H54 (cell line): Measurements from ENCODE around the gene HNRNPLL.

Source experiments
- DNase-seq: peaks from one replicate; pipeline ENCODE4 v3.0.0; 2011; ENCODE audit warnings: low spot score, mixed read lengths; ENCODE audit not compliant: insufficient read length
- FAIRE-seq: peaks from 3 replicates; lab custom pipeline; 2011; peaks lifted over from hg19 to GRCh38; lab: Jason Lieb, UNC
- POLR2A ChIP-seq: IDR thresholded peaks from 2 replicates; pipeline ENCODE4 v1.6.1; 2011; ENCODE audit warnings: low read depth, mild to moderate bottlenecking, low read length

HNRNPLL gene

DNA sequence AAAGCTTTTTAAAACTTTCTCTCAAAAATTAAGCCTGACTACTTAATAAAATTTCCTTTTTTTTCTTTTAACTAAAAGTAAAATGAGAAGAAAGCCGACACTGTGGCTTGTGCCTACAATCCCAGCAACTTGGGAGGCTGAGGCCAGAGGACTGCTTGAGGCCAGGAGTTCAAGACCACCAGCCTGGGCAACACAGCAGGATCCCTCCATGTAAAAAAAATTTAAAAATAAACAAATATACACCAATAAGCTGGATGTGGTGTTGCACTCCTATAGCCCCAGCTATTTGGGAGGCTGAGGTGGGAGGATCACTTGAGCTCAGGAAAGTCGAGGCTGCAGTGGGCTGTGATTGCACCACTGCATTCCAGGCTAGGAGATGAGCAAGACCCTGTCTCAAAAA lies 37.4 kb downstream of the HNRNPLL start:
- no peak for TF ChIP-seq POLR2A
- no peak for DNase-seq
- FAIRE-seq: no peak

DNA sequence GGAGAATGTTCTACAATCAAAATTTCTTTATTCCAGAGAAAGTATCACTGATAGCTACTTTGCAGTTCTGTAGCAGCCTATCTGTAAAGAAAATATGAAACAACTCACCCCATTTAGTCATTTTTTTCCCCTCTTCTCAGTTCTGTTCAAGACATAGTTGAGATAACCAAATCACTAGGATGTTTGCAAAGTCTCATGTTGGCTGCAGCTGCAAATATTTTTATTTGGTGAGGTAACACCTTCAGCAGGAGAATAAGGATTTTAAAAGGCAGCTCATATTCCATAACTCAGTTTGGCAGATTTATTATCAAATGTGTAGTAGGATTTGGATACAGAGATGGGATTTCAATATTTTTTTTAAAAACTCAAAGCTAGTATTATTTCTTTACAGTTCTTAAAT lies 41.0 kb downstream of the HNRNPLL start:
- FAIRE-seq: no peak
- TF ChIP-seq POLR2A: no peak
- no peak for DNase-seq

DNA sequence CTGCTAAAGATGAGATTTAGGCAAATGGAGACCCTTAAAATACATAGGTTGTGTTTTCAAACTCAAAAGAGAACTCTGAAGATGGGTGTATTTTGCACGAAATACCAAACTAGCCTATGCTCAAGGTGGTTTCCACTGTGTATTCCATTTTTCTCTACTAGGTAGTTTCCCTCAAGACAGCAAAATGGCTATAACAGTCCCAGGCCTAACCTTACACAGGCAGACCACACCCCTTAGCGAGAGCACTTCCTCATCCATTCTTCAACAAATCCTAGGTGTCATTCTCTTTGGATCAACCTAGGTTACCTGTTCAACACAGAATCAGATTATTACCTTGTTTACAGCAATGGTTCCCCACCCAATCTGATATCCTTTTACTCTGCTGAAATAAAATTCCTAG lies 42.6 kb downstream of the HNRNPLL start:
- no peak for TF ChIP-seq POLR2A
- peak; percentile 20 for FAIRE-seq
- no peak for DNase-seq

DNA sequence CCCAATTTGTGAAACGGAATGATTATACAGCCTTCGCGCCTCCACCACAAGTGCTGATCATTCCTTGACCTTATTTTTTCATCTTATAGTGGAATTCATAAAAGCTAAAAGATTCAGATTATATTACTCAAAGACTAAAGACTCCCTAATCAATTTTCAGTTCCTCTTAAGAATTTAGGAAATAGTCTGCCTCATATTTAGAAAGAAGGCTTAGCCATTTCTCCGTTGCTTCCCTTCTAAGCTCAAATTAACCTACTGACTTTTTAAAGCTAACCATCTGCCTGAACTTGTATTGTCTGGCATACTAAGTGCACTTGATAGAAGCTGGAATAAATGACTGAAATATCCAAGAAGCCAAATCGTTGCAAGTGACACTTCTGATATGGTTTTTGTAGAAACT lies 44.7 kb downstream of the HNRNPLL start:
- no peak for FAIRE-seq
- TF ChIP-seq POLR2A: no peak
- no peak for DNase-seq

DNA sequence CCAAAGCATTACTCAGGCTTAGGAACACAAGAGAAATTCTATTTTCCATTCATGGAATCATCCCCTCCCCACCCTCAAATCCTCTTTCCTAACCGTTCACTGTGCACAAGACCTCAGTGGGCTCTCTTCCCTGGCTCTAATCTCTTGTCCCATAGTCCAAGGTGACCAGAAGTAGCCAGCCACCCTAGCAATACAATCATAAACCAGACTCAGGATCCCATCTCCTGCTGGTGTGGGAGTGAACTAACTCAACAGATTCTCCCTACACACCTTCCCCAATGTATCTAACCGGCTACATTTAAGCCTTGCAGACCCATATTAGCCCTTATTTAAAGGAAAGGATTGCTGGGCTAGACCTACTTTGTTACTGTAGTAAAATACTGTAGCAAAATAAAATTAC lies 45.5 kb downstream of the HNRNPLL start:
- no peak for TF ChIP-seq POLR2A
- no peak for DNase-seq
- FAIRE-seq: no peak

DNA sequence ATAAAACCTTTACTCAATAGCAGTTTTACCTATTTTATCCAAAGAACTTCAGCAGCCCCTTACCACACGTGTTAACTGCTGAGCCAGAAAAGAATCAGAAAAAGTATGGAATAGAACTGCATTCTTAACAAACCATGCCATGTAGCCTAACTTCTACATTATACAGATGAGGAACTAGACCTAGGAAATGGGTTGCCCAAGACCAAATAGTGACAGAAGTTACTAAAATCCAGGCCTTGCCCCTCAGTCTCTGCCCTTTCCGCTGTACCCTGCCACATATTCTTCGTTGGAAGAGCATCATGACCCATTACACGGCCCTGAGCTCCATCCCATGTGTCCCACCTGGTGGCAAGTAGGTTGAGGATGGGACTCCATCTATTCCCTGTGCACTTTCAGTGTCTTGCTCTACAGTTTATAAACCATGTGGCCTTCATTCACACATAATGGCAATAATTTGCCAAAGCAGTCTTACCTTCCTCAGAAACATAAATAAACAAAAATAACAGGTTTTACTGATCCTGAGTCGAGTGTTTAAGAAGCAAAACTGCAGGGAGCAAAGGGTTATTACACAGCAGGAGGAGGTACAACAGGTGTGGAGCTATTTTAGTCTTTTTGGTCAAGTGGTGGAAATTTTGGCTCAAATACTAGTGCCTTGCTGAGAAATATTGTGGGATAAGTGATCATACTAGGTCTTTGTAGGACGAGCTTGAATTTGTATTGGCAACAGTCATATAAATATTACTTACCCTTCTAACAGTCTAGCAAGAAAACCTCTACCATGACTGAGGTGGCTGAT lies 46.5 kb downstream of the HNRNPLL start:
- TF ChIP-seq POLR2A: no peak
- DNase-seq: no peak
- FAIRE-seq: no peak

DNA sequence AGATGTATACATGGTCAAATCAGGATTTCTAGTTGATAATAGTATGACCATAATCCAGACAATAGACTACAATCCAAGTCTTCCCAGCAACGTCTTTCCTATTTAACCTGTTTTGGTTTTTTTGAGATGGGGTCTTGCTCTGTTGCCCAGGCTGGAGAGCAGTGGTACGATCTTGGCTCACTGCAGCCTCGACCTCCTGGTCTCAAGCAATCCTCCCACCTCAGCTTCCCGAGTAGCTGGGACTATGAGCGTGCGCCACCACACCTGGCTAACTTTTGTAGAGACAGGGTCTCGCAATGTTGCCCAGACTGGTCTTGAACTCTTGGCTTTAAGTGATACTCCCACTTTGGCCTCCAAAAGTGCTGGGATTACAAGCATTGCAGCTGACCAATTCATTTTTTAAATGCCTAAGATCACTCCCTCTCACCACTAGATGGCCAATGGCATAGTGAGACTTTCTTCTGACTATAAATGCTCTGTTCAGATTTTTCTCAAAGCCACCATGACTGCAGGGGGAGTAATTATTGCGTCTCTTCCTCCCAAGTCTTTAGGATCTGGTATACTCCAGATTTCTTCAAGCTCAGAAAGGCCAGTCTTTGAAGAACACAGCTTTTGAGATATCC lies 47.6 kb downstream of the HNRNPLL start:
- no peak for TF ChIP-seq POLR2A
- peak; percentile 6 for FAIRE-seq
- DNase-seq: no peak

DNA sequence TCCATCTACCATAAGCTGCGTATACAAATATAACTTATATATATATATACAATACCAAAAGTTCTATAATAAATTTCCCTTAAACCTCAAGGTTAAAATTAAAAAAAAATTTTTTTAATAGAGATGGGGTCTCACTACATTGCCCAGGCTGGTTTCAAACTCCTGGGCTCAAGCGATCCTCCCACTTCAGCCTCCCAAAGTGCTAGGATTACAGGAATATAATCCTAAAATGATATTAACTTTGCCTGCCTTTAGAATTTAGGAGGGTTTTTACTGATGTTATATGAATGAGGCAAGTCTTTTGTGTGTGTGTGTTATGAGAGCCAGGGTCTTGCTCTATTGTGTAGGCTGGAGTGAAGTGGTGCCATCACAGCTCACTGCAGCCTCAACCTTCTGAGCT lies 49.2 kb downstream of the HNRNPLL start:
- no peak for TF ChIP-seq POLR2A
- DNase-seq (no peak), FAIRE-seq (no peak)

DNA sequence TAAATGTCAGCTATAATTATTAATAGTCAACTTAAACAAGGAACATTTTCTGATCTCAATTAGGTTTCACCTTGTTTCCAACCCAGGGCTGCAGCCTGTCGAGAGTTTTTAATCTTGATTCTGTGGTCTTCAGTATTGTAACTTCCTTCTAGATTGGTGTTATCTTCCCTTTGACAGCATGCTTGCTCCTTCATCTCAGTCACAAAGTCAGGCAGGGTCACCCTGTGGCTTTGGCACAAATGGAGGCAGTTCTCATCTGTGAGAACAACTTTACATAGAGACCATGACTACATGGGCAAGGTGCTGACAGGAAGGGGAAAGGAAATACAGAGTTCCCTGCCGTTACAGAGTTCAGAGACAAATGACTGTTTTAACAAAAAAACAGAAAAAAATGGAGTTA lies 50.5 kb downstream of the HNRNPLL start:
- DNase-seq (no peak), FAIRE-seq (no peak)
- no peak for TF ChIP-seq POLR2A

DNA sequence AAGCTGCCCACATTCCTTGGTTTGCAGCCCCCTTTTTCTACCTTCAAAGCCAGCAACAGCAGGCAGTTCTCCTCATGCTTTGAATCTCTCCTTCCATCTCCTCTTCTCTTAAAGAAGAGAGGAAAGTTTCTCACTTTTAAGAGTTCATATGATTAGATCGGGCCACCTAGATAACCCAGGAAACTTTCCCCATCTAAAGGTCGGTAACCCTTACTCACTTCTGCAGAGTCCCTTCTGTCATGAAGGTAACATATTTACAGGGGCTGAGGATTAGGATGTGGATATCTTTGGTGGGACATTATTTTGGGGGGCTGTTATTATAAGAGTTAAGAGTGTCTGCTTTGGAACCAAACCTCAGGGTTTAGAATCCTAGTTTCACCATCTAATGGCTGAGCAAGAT lies 51.0 kb downstream of the HNRNPLL start:
- TF ChIP-seq POLR2A: no peak

DNA sequence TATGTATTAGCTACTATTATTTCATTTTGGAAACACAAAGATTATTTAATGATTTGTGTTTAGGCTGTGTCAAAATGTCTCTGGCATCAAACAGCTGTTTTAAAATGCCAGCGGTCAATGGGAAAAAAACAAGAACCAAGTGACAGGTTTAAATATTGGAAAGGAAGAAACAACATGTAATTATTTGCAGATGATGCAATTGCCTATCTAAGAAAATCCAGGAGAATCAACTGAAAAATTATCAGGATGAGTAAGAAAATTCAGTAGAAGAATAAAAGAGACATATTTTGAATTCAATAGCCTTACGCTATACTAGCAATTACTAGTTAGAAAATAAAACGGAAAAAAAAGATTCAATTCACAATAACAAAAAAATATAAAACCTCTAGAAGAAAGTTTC lies 51.6 kb downstream of the HNRNPLL start:
- DNase-seq: no peak
- no peak for FAIRE-seq
- no peak for TF ChIP-seq POLR2A

More for the DNA sequence above, 51.0 kb downstream of the HNRNPLL start:
- FAIRE-seq (no peak), DNase-seq (no peak)

DNA sequence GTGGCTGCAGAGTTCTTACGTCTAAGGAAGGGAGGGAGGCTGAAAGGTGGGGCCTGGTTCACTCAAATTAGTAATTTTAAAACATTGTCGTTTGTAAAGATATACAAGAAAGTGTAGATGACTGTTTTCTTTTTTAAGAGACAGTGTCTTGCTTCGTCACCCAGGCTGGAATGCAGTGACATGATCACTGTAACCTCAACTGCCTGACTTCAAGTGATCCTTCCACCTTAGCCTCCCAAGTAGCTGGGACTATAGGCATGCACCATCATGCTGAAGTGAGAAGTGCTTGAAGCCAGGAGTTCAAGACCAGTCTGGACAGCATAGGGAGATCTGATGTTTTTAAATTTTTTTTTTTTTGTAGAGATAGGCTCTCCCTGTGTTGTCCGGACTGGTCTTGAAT lies 52.9 kb downstream of the HNRNPLL start:
- FAIRE-seq: no peak
- DNase-seq: no peak
- TF ChIP-seq POLR2A: no peak

DNA sequence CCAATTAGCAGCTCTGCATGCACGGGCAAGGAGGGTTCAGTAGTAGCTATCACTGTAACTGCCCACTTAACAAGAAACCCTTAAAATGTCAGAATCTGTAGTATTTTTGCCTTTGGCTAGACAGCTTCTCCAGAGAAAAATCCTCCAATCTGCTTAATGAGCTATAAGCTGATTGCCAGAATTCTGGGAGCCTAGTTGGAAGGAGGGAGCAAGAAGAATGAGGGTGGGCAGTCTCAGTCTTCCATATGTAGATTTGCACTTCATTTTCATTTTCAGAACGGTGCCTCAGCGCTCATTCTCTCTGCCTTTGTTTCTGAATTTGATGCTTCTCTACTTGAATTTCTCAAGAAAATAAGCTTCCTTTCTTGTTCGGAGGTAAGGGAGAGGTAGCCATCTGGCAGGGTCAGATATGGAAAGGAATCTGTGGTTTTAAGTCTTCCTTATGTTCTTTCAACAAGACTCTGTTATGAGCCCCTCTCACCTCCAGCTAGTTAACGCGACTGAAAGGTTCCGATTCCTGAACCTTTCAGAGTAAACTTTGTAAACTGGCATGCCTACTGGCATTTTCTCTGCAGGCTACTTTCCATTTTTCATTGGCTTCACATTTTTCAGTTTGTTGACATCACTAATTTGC lies 53.5 kb downstream of the HNRNPLL start:
- FAIRE-seq: no peak
- no peak for DNase-seq
- TF ChIP-seq POLR2A: no peak

DNA sequence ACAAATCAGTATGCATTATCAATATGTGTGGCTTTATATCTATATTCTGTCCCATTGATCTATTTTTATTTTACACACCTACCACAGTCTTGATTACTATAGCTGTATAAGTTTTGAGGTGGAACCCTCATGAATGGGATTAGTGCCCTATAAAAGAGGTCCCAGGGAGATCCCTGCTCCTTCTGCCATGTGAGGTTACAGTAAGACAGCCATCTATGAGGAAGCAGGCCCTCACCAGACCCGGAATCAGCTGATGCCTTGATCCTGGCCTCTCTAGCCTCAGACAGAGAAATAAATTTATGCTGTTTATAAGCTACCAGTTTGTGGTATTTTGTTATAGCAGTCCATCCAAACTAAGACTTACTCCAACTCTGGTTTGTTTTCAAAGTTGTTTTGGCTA lies 54.9 kb downstream of the HNRNPLL start:
- DNase-seq: no peak
- FAIRE-seq: no peak
- TF ChIP-seq POLR2A: no peak
